Sigmoid colon (tissue), 4 donors: ENCODE results near the gene OTOP2.

Source experiments
- CTCF ChIP-seq, 4 experiments: fragments of 450-650 bp in 3 of 4; fragments of 200-600 bp in 1 of 4; IDR thresholded peaks; one replicate each; pipeline ENCODE4 v1.5.1; 2016 to 2019; ENCODE audit warnings: antibody characterized with exemption in 4 of 4, mild to moderate bottlenecking in 3 of 4, moderate library complexity in 2 of 4
- EP300 ChIP-seq, 4 donors: sonication (generic); formaldehyde crosslinking; IDR thresholded peaks; one replicate each; pipeline ENCODE4 v1.6.1; 2017; ENCODE audit warnings: antibody characterized with exemption in 4 of 4
- POLR2A ChIP-seq, 2 donors: fragments of 450-650 bp; IDR thresholded peaks; one replicate each; pipeline ENCODE4 v1.6.1; 2016; ENCODE audit warnings: antibody characterized with exemption in 2 of 2, mild to moderate bottlenecking in 2 of 2, moderate library complexity in 2 of 2
- POLR2AphosphoS5 ChIP-seq, 4 donors: sonication (generic); formaldehyde crosslinking; IDR thresholded peaks; one replicate each; pipeline ENCODE4 v1.6.1; 2017; ENCODE audit warnings: antibody characterized with exemption in 4 of 4

GRCh38 chr17:74939534-74939933, 15.5 kb downstream of the OTOP2 start:
- TF ChIP-seq POLR2A (IDR thresholded peaks at IDR 0.05), result no peak
- no peak for TF ChIP-seq POLR2AphosphoS5 (IDR thresholded peaks at IDR 0.05)
- TF ChIP-seq CTCF (IDR thresholded peaks at IDR 0.05), result no peak
- no peak for TF ChIP-seq EP300 (IDR thresholded peaks at IDR 0.05)
